Posterior vena cava (tissue), 2 donors: ENCODE results near the gene VAMP8. TPM values are rescaled to one million over a fixed set of nuclear protein-coding genes. Genes with fewer than 3 reads are reported as not detected.
"Not testable (repeated sequence)": the region's sequence is repeated elsewhere in the genome, so short reads cannot be mapped to it uniquely, and the experiment has no call there.

Source experiments
- DNase-seq: peaks from one replicate; pipeline ENCODE4 v3.0.0-alpha.2; 2020; ENCODE audit warnings: low spot score
- intact Hi-C, 2 donors: fragments of 100-400 bp; cut with DNase I; formaldehyde crosslinking; loops; one replicate each; pipeline versions ENCODE4 v1.14.1 to v1.14.2; 2022 to 2023
- long read RNA-seq, 2 donors: library from polyadenylated mRNA; unstranded; transcript quantifications; one replicate each; pipeline ENCODE4 v2.0.0, GENCODE V29; 2020 to 2021
- total RNA-seq, 2 donors: library from RNA; stranded (reverse); fragmentation: NEBNext Ultra II Directional; extraction: Animal tissue kit (Norgen Biotek cat#: 25700); gene quantifications; one replicate each; pipeline ENCODE4 v1.2.1, GENCODE V29; 2021
- donor health status: DM: yes; HTN: yes; CAD: no.
- donor health status: DM: yes; HTN: yes; CAD: no.

VAMP8 gene
- total RNA-seq = 10 to 100 TPM; 29.7 to 54.9 TPM
- long read RNA-seq, donor 1, partial matches to known transcripts = 0 of 4 reads
- long read RNA-seq, donor 1, other reads (novel, unspliced or antisense) = 0 of 4 reads
- long read RNA-seq, donor 2, transcript VAMP8-201 (3 exons, 774 nt) = major isoform, 11 of 24 reads
- long read RNA-seq, donor 2, partial matches to known transcripts = 4 of 24 reads
- long read RNA-seq, donor 2, other reads (novel, unspliced or antisense) = 9 of 24 reads

- no peak for DNase-seq
- intact Hi-C loops = no loop called here
These were observed at the start of gene VAMP8 for GRCh38 chr2:85577386-85578242. VAMP8 (plus strand) TSS chr2:85577586; CDS start chr2:85577647, 61 bp downstream.

DNA sequence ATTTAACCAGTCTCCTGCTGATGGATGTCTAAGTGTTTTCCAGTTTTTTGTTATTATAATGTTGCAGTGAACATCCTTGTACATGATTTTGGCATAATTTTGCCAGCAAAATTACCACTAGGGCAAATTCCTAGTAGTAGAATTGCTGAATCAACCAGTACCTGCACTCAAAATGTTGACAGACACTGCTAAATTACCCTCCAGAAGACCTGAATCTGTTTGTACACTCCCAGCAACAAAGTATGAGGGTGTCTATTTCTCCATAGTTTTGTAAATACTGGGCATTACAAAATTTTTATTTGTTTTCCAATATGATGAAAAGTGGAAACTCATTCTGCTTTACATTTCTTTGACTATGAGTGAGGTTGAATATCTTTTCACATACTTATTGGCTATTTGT lies 49.6 kb upstream of the VAMP8 start:
- intact Hi-C loops = no loop called here
- no peak for DNase-seq

GRCh38 chr2:85528355-85528754 lies 49.0 kb upstream of the VAMP8 start:
- intact Hi-C loops = no loop called here

DNA sequence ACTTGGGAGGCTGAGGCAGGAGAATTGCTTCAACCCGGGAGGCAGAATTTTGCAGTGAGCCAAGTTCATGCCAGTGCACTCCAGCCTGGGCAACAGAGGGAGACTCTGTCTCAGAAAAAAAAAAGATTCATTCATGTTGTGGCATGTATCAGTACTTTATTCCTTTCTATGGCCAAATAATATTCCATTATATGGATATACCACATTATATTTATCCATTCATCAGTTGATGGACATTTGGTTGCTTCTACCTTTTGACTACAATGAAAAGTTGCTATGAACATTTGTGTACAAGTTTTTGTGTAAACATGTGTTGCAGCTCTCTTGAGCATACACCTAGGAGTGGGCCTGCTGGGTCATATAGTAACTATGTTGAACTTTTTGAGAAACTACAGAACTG lies 47.6 kb upstream of the VAMP8 start:
- intact Hi-C loops = no loop called here
- DNase-seq = no peak

More at GRCh38 chr2:85528355-85528754, 49.0 kb upstream of the VAMP8 start:
- DNase-seq = no peak

GRCh38 chr2:85531589-85531988 lies 45.8 kb upstream of the VAMP8 start:
- intact Hi-C loops = no loop called here

GRCh38 chr2:85534099-85534498 lies 43.3 kb upstream of the VAMP8 start:
- DNase-seq = no peak
- intact Hi-C loops = no loop called here

More at GRCh38 chr2:85531589-85531988, 45.8 kb upstream of the VAMP8 start:
- no peak for DNase-seq

- no peak for DNase-seq
- intact Hi-C loops = no loop called here
These were observed 42.5 kb upstream of the VAMP8 start for GRCh38 chr2:85534881-85535280.

GRCh38 chr2:85536479-85536878 lies 40.9 kb upstream of the VAMP8 start:
- no peak for DNase-seq
- intact Hi-C loops = no loop called here

GRCh38 chr2:85537600-85538506 lies 39.5 kb upstream of the VAMP8 start:
- intact Hi-C loops = no loop called here
- DNase-seq = peak; percentile 87

- intact Hi-C loops = no loop called here
- peak; percentile 98 for DNase-seq
These were observed 38.7 kb upstream of the VAMP8 start, which contains the start of gene MAT2A for GRCh38 chr2:85538507-85539360. MAT2A (plus strand) TSS chr2:85539168; CDS start chr2:85539288, 120 bp downstream.

GRCh38 chr2:85539361-85540132 lies 37.8 kb upstream of the VAMP8 start:
- DNase-seq = peak; percentile 94
- intact Hi-C loops = no loop called here

GRCh38 chr2:85540133-85540648 lies 37.2 kb upstream of the VAMP8 start:
- intact Hi-C loops = no loop called here
- DNase-seq = no peak

DNA sequence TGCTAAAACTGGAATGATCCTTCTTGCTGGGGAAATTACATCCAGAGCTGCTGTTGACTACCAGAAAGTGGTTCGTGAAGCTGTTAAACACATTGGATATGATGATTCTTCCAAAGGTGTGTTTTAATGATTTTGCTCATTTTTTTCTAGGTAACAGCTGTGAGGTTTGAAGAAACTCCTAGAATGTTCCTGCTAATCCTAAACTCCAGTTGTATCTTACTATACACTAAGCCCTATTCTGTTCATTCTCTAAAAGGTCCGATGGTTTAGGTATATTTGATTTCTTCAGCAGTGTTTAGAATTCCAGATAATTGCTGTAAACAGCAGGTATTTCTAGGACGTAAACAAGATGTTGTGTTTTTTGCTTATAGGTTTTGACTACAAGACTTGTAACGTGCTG lies 36.1 kb upstream of the VAMP8 start:
- DNase-seq = no peak
- intact Hi-C loops = no loop called here

- no peak for DNase-seq
- intact Hi-C loops = no loop called here
These were observed 35.5 kb upstream of the VAMP8 start for GRCh38 chr2:85541753-85542457.

- intact Hi-C loops = no loop called here
These were observed 34.6 kb upstream of the VAMP8 start for GRCh38 chr2:85542777-85543176.

DNA sequence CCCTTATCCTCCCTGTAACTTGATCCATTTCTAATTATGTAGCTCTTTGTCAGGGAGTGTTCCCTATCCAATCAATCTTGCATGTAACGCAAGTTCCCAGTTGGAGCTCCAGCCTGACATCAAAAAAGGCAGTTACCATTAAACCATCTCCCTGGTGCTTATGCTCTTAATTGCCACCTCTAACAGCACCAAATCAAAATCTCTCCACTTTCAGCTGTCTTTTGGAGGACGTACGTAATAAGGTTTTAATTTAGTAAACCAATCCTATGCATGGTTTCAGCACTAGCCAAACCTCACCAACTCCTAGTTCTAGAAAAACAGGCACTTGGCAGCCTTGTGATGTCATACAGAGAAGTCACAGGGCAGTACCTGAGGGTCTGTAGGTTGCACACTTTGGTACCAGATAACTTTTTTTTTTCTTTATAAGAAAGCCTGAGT lies 33.1 kb upstream of the VAMP8 start:
- intact Hi-C loops, DNase-seq: not testable (repeated sequence)

More at GRCh38 chr2:85542777-85543176, 34.6 kb upstream of the VAMP8 start:
- DNase-seq = no peak
